Left colon (tissue), 2 donors: ENCODE measurements around the gene DHX40. TPM values are rescaled to one million over a fixed set of nuclear protein-coding genes. Genes with fewer than 3 reads are reported as not detected.
"Not testable (repeated sequence)": the region's sequence is repeated elsewhere in the genome, so short reads cannot be mapped to it uniquely, and the experiment has no call there.

Experiments used
- ATAC-seq: fragments of 200-7000 bp; cut with Tn5 transposase; one replicate; pipeline ENCODE4 v1.9.1; 2020; ENCODE audit warnings: mild to moderate bottlenecking, moderate library complexity
- DNase-seq, 2 donors: peaks; one replicate each; pipeline ENCODE4 v3.0.0-alpha.2; 2020
- intact Hi-C, 2 donors: fragments of 100-400 bp; cut with DNase I in 1 of 2; cut with micrococcal nuclease in 1 of 2; formaldehyde crosslinking; loops; one replicate each; pipeline versions ENCODE4 v1.11.2 to v1.14.0; 2022; cut with DNase I, micrococcal nuclease
- long read RNA-seq: library from polyadenylated mRNA; unstranded; transcript quantifications from one replicate; pipeline ENCODE4 v2.0.0, GENCODE V29; 2021
- total RNA-seq, 2 donors: library from RNA; stranded (reverse); fragmentation: NEBNext Ultra II Directional; extraction: Animal tissue kit (Norgen Biotek cat#: 25700); gene quantifications; one replicate each; pipeline ENCODE4 v1.2.1, GENCODE V29; 2021
- donor health status: DM: no; HTN: no; CAD: no.
- donor health status: DM: yes; HTN: yes; CAD: no.

DHX40 gene
- total RNA-seq: 10 to 100 TPM; 14.1 to 19.6 TPM
- long read RNA-seq, transcript DHX40-201 (18 exons, 3,660 nt): major isoform, 18 of 24 reads
- long read RNA-seq, partial matches to known transcripts: 3 of 24 reads
- long read RNA-seq, other reads (novel, unspliced or antisense): 3 of 24 reads

- DNase-seq: peak; percentile 94 to 97
- intact Hi-C loops: no loop called here
- ATAC-seq: peak; percentile 98
Measured at GRCh38 chr17:59565171-59565958, at the start of gene DHX40. TSS of gene DHX40 (plus strand) at chr17:59565610. CDS start at chr17:59565672, 62 bp downstream.

- no peak for DNase-seq
- intact Hi-C loops: no loop called here
- ATAC-seq: no peak
Measured at GRCh38 chr17:59516451-59516850, 49.0 kb upstream of the DHX40 start.

- ATAC-seq: no peak
- intact Hi-C loops: no loop called here
- no peak for DNase-seq
Measured at GRCh38 chr17:59519132-59519531, 46.3 kb upstream of the DHX40 start.

- intact Hi-C loops: no loop called here
- no peak for ATAC-seq
- DNase-seq: no peak
Measured at GRCh38 chr17:59520251-59520650, 45.2 kb upstream of the DHX40 start.

- peak; percentile 34 to 64 for DNase-seq
- intact Hi-C loops: no loop called here
- ATAC-seq: peak; percentile 94
Measured at GRCh38 chr17:59521465-59522126, 43.8 kb upstream of the DHX40 start.

GRCh38 chr17:59524930-59525329 is 40.5 kb upstream of the DHX40 start:
- DNase-seq, ATAC-seq, intact Hi-C loops: not testable (repeated sequence)

- intact Hi-C loops: no loop called here
- ATAC-seq (no peak), DNase-seq (no peak)
Measured at GRCh38 chr17:59525668-59526067, 39.7 kb upstream of the DHX40 start.

GRCh38 chr17:59526451-59526850 is 39.0 kb upstream of the DHX40 start:
- DNase-seq: no peak
- intact Hi-C loops: no loop called here
- no peak for ATAC-seq

GRCh38 chr17:59527325-59527917 is 38.0 kb upstream of the DHX40 start:
- DNase-seq (no peak), ATAC-seq (no peak)
- intact Hi-C loops: no loop called here

GRCh38 chr17:59527931-59528330 is 37.5 kb upstream of the DHX40 start:
- DNase-seq (no peak), ATAC-seq (no peak)
- intact Hi-C loops: no loop called here

GRCh38 chr17:59530531-59530930 is 34.9 kb upstream of the DHX40 start:
- ATAC-seq: no peak
- no peak for DNase-seq
- intact Hi-C loops: no loop called here

GRCh38 chr17:59533694-59534093 is 31.7 kb upstream of the DHX40 start:
- intact Hi-C loops: no loop called here

GRCh38 chr17:59534583-59534982 is 30.8 kb upstream of the DHX40 start:
- ATAC-seq (no peak), DNase-seq (no peak)
- intact Hi-C loops: no loop called here

More at GRCh38 chr17:59533694-59534093, 31.7 kb upstream of the DHX40 start:
- DNase-seq (no peak), ATAC-seq (no peak)

- DNase-seq (no peak), ATAC-seq (no peak)
- intact Hi-C loops: no loop called here
Measured at GRCh38 chr17:59538195-59538909, 27.1 kb upstream of the DHX40 start.

- intact Hi-C loops: no loop called here
- DNase-seq: no peak
- no peak for ATAC-seq
Measured at GRCh38 chr17:59542960-59543635, 22.3 kb upstream of the DHX40 start.

- intact Hi-C loops: no loop called here
- ATAC-seq: no peak
- no peak for DNase-seq
Measured at GRCh38 chr17:59545942-59546341, 19.5 kb upstream of the DHX40 start.

- intact Hi-C loops: no loop called here
- ATAC-seq (no peak), DNase-seq (no peak)
Measured at GRCh38 chr17:59547131-59547915, 18.1 kb upstream of the DHX40 start.

GRCh38 chr17:59548985-59549384 is 16.4 kb upstream of the DHX40 start:
- intact Hi-C loops, ATAC-seq, DNase-seq: not testable (repeated sequence)
